HG02571 (cell line): ENCODE measurements around the gene RTKN.
"Not testable (repeated sequence)": the region's sequence is repeated elsewhere in the genome, so short reads cannot be mapped to it uniquely, and the experiment has no call there.

ENCODE experiments used
- ATAC-seq: cut with Tn5 transposase; IDR thresholded peaks from one replicate; pipeline ENCODE4 v1.9.1; 2021; ENCODE audit warnings: mild to moderate bottlenecking, moderate library complexity; ENCODE audit not compliant: unreplicated experiment

Gene RTKN

DNA sequence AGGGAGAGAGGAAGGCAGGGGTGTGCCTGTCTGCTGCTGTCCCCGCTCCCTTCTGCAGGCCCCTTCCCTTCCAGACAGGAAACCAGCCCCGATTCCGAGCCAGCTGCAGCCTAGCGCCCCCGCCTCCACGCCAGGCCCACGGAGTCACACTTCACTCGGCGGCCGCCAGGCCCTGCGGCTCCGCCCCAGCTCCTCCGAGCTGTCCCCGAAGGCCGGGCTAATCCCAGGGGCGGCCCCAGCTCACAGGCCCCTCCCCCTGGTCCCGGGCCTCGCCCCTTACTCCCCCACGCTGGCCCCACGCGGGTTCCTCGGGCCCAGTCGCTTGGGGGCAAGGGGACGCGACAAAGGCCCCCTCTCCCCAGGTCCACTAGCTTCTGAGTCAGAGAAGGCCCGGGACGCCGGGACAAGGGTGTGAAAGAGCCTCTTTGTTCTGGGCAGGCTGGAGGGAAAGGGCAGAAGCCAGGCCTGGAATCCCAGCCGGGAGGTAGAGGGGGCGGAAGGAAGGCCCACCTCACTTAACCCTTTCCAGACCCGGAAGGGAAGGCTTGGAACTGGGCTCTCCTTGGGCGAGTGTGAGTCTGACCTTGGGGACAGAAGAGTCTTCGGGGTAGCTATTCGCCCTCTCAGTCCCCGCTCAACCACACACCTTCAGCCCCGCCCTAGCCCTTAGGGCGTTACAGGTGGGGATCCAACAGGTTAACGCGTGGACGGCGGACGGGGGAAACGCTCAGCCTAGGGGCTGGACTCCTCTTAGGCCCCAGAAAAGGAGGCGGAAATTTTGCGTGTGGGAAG, 1.2 kb downstream of the RTKN start:
- peak; percentile 87 for ATAC-seq

DNA sequence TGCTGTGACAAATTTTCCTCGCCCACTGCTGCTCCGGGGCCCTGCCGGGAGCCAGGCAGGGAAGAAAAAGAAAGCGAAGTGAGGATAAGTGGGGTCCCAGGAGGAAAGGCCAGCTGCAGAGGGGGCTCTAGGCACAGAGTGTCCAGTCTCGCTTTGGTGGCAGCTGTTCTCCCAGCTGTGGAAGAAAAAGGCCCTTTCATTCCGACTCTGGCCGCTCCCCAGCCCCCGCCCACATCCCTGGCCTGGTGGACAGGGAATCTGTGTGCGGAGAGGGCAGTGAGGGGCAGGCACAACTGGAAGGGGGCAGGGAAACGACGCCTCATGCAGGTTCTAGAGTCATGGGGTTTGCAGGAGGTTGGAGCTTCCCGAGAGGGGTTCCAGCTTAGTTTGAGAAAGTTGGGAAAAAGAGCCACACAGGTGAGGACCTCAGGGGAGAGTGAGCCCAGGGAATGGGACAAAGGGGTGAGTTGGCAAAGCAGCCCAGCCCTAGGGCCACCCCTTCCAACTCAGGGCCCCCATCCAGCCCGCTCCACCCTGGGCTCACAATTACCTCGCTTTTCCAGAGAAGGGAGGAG, 1.8 kb downstream of the RTKN start:
- ATAC-seq, result no peak

DNA sequence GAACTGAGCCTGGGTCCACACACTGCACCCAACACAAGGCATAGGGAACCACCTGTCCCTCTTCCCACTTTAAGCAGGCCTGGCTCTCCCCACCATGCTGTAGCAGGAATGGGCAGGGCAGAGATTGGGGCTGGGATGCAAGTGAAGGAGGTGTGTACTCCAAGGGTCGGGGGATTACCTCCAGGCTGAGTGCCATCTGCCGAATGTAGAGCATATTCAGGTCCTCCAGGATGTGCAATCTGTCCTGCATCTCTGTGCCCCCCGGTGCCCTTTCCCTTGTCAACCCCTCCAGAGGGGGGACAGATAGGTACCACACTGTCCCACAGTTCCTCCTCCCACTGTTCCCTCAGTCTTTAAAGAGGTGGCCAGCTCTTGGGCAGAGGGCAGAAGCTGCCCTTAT, 2.4 kb downstream of the RTKN start:
- ATAC-seq, result no peak

DNA sequence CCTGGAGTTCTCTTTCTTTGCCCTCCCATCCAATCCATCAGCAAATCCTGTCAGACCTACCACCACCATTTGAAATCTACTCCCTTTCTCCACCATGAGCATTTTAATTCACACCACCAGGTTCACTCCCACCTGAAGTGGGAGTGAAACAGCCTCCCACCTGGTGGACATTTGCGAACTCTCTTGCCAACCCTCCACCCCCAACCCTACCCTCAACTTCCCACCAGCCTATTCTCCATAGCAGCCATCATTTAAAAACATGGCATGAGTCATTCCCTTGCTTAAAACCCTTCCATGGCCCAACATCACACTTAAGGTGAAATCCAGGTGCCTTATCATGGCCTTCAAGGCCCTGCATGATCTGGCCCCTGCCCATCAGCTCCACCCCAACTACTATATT, 3.5 kb downstream of the RTKN start:
- ATAC-seq, result no peak

DNA sequence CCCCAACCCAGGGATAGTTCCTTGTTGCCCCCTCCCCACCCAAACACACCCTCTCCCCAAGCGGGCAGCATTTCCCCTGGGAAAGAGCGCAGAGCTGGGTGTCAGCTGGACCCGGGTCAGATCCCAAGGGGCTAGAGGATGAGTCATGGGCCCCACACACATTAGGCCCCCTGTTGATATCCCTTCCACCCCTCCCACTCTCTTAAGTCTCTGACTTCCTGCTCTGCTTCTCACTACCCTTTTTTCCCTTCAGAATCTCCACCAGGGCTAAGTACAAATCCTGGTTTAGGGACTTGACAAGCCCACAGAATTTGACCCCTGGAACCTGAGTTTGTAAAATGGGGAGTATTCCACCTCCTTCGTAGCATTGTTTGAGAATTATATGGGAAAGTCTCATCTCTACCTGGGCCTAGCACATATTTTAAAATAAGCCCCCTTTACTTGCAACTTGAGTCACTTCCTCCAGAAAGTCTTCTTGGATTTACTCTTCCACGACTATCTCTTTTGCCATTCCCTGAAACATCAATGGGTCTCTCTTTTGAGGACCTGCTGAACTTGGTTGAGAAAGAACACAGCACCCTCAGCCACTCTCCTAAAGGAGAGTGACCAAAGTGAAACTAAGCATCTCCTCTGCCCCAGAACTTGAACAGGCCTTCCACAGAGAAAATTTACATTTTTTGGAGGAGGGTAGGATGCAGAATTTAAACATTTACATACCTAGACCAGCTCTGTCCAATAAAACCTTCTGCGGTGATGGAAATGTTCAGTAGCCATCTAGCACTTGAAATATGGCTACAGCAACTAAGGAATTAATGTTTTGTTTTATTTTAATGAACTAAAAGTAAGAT, 4.7 kb downstream of the RTKN start:
- ATAC-seq, result no peak

DNA sequence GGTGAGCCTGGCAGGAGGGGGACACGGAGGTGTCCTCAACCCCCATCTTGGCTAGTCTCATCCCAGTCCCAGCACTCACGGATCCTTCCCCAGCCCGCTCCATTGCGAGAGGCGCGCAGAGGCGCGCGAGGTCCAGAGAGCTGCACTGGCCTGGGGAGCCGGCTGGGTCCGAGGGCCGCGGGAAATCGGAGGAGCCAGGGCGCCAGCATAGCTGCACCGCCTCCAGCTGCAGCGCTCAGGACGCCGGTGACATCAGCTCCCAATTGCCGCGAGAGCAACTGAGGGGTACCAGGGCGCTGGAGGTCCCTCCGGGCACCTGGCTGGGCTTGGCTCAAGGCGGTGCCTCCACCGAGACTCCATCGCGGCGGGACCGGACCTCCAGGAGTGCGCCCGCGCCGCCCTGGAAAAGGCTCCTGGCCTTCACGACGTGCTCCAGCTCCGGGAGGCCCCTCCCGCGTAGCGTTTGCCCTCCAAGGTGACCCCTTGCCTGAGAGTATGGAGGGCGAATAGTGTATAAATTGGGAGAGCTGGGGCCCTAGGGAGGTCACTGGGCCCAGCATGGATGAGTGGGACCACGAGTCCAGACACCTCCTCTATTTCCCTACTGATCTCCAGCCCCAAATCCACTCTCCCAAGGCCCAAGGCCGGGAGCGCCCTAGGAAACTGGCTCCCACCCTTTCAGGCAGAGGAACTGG, 5.5 kb downstream of the RTKN start:
- no peak for ATAC-seq

DNA sequence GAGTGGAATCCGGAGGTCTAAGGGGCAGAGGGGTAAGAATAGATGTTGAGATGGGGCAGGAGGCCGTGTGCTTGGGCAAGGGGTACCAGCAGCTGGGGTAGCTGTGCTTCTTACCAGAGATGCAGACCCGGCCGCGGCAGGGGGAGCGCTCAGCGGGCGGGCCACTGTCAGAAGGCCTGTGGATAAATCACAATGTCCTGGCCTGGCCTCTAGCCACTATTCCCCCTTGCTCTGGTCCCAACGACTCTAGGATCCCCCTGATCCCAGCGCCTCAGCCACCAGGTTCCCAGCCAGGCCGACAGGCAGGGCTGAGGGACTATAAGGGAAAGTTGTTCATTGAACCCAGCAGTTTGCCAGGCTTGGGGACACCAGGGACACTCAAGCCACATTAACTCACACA, 11.2 kb downstream of the RTKN start:
- ATAC-seq, result no peak

DNA sequence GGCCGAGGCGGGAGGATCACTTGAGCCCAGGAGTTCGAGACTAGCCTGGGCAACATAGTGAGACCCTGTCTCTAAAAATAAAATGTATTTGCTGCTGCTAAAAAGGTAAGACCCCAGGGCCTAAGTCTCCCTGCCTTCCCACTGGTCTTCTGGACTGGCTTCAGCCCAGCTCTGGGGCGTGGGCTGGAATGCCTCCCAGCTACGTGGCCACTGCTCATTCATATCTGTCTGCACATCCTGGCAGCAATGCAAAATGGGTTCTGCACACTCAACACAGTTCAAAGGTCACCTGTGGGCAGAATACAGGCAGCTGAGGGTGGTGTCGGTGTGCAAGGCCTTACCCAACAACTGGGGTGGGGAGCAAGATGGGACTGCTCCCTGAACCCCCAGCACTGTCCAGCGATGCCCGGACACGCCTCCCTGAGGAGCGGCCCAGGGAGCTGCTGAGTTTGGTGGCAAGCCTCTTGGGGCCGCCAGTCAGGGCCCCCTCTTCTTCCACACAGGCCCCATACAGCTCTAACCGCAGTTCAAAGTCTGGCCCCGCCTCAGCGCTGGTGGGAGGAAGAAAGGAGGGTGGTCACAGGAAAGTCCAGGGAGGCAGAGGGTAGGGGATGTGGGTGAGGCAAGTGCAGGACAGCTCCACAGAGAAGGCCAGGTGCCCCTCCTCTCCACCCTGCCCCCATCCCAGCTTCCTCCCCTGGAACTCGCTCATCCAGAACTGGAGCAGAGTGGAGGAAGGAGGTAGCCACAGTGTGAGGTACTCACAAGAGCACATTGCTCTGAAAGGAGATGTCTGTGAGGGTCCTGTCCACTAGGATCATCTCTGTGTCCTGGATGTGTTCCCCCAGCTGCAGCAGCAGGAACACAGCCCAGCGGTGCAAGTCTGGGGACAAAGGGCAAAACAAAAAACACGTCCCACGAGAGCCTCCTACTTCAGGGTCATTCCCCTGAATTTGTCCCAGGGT, 12.0 kb downstream of the RTKN start:
- ATAC-seq, result no peak

DNA sequence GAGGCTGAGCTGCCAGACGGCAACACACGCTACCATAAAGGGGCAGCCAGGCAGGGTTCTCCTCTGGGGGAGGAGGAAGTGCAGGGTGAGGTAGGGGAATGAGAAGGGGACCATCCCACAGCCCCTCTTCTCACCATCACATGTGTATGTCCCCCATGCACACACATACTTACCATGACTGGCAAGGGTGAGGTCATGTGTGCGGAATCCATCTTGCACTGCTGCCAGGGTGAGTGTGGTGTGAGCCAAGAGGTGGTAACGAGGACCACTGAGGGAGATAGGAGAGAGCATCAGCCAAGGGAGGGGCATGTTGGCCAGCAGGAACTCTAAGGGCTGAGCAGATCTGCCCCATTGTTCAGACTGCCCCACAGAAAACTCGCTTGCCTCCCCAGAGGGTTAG, 13.1 kb downstream of the RTKN start:
- no peak for ATAC-seq

DNA sequence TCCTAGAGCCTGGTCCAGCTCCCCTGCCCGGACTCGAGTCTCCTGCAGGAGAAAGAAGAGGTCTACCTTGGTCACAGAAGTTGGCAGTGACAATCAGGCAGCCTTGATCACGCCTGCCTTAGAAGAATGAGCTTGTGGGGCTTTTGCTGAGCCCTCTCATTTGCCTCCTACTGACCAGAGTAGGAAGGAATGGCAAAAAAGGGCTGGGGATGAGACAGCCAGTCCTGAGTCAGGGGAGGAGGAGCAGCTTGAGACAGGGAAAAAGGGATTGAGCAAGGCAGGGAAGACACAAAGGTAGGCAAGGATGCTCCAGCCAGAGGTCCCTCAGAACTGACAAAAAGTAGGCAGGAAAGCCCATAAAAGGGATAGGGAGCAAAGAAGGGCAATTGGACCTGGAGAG, 14.2 kb downstream of the RTKN start:
- no peak for ATAC-seq

DNA sequence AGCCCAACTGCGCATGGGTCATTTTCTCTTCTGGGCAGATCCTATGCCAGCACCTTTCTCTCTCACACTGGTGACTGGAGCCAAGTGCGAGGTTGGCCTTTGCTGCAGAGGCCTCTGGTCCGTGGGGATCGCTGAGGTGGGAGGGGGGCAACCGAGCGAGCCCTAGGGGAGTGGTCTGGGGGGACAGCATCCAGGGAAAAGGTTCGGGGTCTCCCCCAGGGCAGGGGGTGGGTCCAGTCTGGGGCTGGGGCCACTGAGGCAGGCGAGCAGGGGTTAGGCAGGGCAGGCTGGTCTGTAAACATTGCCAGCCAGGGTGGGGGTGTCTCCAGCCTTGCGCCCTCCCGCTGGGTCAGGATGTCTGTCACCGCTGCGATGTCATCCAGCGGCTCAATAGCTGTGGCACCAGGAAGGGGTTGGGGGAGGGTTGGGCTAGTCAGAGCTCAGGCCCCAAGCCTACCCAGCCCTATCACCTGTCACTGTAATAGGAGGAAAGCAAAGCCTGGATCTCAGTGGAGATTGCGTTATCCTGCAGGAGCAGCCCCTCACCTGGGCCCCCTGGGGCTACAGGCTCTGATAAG, 15.5 kb downstream of the RTKN start:
- no peak for ATAC-seq

DNA sequence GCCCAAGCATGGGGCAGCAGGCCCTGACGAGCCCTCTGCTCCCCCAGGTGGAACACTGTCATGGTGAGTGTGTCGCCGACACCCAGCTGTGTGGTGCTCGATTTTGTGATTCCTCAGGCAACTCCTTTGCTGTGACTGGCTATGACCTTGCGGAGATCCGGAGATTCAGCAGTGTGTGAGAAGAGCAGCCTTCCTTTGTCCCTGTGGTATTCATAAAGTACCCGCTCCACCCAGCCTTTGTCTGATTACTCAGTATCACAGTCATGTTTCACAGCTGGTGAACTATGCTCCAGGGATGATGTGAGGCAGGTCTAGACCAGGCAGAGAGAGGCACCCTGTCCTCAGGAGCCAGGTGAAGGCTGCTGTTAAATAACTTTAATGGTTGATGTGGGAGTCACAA, 16.2 kb downstream of the RTKN start:
- no peak for ATAC-seq

DNA sequence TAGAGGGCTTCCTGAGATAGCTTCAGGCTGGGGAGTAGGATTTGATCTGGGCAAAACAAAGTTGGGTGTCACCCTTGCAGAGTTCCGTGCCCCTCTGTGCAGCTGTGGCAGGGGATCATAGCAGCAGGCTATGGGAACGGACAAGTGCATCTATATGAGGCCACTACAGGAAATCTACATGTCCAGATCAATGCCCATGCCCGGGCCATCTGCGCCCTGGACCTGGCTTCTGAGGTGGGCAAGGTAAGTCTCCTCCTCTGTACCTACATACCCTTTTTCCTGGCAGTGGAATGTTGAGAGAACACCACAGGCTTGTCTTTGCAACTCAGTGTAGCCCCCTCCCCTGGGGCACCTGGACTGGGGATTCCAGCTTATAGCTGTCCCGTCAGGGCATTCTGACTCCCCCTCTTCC, 16.7 kb downstream of the RTKN start:
- no peak for ATAC-seq

DNA sequence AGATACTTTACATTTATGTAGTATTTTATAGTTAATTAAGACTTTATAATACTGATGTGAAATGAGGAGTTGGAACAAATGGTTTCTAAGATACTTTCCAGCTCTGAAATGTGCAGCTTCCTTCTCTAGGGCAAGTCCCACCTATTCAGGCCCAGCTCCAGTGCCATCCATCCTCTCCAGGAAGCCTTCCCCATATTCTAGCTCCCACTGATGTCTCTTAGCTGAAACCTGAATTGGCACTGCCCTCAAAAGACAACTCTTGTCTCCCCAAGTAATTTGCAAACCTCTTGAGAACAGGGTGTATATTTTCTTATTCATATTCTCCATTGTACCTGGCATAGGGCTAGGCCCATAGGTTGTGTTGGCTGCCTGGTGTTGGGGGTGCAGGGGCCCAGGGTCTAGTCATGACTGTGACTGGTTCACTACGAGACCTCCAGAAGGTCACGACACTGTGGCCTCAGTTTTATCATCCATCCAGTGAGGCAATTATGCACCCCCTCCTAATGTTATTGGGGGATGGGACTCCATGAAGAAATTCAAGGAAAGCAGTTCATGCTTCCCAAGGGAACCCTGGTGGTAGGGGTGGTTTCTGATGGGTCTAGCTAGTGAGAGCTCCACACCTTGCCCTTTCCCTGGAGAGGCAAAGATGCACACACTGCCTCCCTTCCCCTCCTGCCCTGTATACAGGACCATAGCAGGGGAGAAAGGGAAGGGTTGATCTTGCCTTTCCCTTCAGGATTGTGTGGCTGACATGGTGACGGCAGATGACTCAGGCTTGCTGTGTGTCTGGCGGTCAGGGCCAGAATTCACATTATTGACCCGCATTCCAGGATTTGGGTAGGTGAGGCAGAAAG, 17.4 kb downstream of the RTKN start:
- ATAC-seq, result no peak

DNA sequence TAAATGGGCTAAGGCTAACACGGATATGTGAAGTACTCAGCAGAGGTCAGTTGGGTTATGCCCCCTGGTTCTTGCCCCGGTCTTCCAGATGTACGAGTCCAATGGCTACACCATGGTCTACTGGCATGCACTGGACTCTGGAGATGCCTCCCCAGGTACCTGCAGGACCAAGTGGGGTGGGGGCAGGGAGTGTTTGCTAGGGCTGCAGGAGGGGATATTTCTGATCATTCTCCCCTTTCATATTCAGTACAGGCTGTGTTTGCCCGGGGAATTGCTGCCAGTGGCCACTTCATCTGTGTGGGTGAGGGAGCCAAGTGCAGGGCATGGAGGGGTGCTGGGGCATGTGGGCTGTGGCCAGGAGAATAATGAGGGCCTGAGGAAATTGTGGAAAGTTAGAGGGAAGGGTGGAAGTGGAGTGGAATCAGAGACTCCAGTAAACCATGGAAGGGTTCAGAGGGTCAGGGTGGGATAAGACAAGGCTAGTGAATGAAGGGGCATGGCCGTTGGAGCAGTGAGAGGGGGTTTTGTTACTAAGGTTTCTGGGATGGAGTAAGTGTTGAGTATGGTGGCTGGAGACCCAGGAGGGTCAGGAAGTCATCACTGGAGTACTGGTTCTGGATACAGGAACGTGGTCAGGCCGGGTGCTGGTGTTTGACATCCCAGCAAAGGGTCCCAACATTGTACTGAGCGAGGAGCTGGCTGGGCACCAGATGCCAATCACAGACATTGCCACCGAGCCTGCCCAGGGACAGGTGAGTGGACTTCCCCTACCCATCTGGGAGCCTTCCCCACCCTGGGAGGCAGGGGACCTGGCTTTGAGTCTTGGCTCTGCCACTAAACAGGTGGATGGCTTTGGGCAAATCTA, 18.3 kb downstream of the RTKN start:
- ATAC-seq, result no peak

DNA sequence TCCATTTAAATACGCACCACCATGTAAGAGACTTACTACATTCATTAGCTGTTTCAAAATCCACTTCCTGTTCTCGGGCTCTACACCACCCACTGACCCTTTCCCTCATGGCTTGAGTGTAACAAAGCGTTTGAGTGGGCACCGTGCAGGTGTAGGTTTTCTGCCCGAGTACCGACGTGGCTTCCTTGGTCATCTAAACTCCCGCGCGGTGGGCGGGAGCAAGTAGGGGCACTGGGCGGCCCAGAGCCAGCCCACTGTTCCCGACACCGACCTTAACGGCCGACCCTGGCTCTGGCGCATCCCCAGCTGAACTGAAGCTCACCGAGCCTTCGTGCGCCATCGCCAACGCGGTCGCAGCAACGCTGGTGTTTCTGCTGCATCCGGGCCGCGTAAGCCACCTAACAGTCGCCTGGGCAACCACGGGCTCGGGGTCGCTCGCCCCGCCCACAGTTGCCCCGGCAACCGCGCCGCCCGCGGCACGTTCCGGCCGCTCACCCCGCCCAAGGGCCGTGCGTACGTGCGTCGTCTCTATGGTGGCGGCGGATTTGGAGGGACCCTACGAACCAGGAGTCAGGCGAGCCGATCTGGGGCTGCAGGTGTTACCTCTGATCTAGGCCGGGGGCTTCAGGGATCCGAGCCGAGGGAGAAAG, 20.4 kb downstream of the RTKN start, which contains the start of the genes C2orf81 and WDR54:
TSS of gene C2orf81 (minus strand) at position 399 of the 650 bp plus-strand sequence. CDS start at position 340, 59 bp downstream.
TSS of gene WDR54 (plus strand) at position 510 of the 650 bp plus-strand sequence. CDS start 424 bp downstream, outside the sequence.
- ATAC-seq, result peak; percentile 91

DNA sequence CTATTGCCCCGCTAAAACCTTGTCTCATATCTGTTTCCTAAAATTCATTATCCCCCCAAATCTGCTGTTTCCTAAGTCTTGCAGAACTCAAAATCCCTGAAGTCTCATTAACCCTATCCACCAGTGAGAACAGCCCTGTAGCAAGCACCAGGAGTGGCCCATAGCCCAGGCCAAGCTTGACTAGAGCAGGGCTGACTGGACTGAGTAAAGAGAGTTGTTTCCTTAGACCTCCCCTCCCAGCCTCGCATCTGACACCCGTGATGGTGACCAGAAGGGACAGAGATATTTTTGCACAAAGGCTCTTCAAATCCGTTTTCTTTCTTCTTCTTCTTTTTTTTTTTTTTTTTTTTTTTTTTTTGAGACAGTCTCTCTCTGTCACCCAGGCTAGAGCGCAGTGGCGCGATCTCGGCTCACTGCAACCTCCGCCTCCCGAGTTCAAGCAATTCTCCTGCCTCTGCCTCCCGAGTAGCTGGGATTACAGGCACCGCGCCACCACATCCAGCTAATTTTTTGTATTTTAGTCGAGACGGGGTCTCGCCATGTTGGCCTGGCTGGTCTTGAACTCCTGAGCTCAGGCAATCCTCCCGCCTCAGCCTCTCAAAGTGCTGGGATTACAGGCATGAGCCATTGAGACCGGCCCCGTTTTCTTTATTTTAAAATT, 21.2 kb downstream of the RTKN start:
- not testable (repeated sequence) for ATAC-seq
